Vagina (tissue), 2 donors: Measurements from ENCODE around the gene LSM4.

Source experiments
- CTCF ChIP-seq, 3 experiments: fragments of 450-650 bp in 2 of 3; fragments of 200-600 bp in 1 of 3; sonication (generic) in 1 of 3; IDR thresholded peaks; one replicate each; pipeline ENCODE4 v1.5.1; 2017 to 2019; ENCODE audit warnings: antibody characterized with exemption in 3 of 3, mild to moderate bottlenecking in 2 of 3, moderate library complexity in 2 of 3
- POLR2A ChIP-seq, 2 donors: fragments of 450-650 bp; IDR thresholded peaks; one replicate each; pipeline ENCODE4 v1.6.1; 2017; ENCODE audit warnings: antibody characterized with exemption in 2 of 2, mild to moderate bottlenecking in 2 of 2, moderate library complexity in 2 of 2

GRCh38 chr19:18266771-18267686, 55.8 kb downstream of the LSM4 start:
- no peak for TF ChIP-seq CTCF (IDR thresholded peaks at IDR 0.05)
- TF ChIP-seq POLR2A (IDR thresholded peaks at IDR 0.05): no peak
